GM19467 (cell line): Measurements from ENCODE around the gene CCDC136.

ENCODE experiments used
- ATAC-seq: cut with Tn5 transposase; IDR thresholded peaks from one replicate; pipeline ENCODE4 v1.9.1; 2021; ENCODE audit warnings: mild to moderate bottlenecking, moderate library complexity; ENCODE audit not compliant: unreplicated experiment

Gene CCDC136

DNA sequence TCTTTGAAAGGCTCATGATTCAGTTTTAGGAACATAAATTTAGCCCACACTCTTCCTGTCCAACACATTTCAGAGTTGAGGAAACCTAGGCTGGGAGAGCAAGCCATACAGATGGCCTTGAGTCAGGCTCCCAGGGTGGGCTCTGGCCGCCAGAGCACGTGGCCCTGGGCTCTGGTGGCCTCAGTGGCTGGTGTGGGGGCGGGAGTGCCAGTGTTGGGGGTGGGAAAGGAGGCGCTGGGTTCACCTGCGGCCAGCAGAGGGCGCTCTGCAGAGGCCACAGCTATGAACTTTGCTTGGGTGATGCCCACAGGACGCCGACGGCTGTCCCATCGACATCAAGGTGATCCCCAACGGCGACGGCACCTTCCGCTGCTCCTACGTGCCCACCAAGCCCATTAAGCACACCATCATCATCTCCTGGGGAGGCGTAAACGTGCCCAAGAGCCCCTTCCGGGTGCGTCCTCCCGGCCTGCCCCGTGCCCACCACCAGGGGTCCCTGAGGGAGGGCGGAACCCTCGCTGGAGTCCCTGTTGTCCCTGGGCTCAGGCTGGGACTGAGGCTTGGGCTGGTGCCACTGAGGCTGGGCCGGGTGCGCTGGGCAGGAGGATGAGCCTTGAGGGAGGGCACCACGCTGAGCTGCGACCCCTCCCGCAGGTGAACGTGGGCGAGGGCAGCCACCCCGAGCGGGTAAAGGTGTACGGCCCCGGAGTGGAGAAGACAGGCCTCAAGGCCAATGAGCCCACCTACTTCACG lies 50.3 kb downstream of the CCDC136 start:
- no peak for ATAC-seq

DNA sequence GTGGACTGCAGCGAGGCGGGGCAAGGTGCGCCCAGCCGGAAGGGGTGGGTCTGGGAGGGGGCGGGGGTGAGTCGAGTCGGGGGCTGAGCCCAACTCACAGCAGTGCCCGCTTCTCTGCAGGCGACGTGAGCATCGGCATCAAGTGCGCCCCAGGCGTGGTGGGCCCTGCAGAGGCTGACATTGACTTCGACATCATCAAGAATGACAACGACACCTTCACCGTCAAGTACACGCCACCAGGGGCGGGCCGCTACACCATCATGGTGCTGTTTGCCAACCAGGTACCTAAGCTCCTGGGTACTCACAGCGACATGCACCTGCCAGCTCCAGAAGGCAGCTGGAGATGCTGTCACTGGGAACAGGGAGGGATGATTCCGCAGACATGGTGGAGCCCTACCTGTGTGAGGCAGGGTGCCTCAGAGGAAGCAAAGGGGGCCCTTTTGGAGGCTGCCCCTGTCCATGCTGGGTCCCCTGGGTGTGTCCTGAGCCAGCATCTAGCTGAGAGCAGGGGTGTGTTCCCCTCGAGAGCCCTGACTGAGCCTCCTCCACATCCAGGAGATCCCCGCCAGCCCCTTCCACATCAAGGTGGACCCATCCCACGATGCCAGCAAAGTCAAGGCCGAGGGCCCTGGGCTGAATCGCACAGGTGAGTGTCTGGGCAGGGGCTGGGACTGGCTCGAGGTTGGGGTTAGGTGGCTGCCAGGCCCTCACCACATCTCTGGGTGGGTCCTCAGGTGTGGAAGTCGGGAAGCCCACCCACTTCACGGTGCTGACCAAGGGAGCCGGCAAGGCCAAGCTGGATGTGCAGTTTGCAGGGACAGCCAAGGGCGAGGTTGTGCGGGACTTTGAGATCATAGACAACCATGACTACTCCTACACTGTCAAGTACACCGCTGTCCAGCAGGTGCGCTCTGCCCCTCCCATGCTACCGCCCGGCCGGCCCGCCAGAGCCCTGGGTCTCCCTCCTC lies 51.2 kb downstream of the CCDC136 start:
- ATAC-seq = no peak

DNA sequence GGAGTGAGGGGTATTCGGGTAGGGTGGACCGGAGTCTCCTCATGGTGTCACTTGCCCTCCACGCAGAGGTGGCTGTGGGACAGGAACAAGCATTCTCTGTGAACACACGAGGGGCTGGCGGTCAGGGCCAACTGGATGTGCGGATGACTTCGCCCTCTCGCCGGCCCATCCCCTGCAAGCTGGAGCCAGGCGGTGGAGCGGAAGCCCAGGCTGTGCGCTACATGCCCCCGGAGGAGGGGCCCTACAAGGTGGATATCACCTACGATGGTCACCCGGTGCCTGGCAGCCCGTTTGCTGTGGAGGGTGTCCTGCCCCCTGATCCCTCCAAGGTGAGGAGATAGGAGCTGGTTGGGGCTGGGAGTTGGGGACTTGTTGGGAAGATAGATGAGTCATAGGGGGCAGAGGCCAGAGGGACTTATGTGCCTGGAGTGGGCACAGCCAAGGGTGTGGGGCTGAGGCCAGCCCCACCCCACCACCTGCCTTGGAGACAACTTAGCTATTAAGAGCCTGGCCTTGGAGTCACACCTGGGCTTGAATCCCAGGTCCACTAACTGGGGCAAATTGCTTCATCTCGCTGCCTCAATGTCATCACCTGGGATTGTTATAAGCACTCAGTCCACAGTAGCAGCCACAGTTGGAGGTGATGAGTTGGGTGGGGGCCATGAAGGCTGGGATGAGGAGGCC lies 52.3 kb downstream of the CCDC136 start:
- no peak for ATAC-seq

DNA sequence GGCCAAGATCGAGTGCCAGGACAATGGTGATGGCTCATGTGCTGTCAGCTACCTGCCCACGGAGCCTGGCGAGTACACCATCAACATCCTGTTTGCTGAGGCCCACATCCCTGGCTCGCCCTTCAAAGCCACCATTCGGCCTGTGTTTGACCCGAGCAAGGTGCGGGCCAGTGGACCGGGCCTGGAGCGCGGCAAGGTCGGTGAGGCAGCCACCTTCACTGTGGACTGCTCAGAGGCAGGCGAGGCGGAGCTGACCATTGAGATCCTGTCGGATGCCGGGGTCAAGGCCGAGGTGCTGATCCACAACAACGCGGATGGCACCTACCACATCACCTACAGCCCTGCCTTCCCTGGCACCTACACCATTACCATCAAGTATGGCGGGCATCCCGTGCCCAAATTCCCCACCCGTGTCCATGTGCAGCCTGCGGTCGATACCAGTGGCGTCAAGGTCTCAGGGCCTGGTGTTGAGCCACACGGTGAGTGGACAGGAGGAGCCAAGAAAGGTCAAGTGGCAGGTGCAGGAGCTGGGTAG lies 53.1 kb downstream of the CCDC136 start:
- ATAC-seq = no peak

DNA sequence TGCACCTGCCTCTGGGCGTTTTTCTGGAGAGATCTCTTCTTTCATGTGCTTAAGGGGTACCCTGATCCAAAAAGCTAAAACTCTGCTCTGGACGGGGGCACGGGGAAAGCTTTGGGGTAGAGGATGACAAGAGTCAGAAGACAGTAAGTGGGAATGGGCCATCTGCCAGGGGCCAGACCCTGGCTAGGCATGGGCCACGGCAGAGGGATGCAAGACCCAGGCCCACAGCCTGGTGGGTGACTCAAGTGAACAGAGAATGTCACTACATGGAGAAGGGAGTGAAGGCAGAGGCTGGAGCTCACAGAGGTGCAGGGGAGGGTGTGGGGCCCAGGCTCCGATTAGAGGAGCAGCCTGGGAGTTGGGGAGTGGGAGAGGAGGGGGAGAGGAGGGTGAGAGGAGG lies 53.7 kb downstream of the CCDC136 start:
- ATAC-seq = no peak

DNA sequence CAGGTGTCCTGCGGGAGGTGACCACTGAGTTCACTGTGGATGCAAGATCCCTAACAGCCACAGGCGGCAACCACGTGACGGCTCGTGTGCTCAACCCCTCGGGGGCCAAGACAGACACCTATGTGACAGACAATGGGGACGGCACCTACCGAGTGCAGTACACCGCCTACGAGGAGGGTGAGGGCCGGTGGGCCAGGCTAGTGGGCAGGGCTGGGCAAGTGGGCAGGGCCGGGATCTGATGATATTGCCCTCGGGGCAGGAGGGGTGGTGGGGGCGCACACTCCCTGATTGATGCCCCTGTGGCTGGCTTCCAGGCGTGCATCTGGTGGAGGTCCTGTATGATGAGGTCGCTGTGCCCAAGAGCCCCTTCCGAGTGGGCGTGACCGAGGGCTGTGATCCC lies 54.2 kb downstream of the CCDC136 start:
- no peak for ATAC-seq

DNA sequence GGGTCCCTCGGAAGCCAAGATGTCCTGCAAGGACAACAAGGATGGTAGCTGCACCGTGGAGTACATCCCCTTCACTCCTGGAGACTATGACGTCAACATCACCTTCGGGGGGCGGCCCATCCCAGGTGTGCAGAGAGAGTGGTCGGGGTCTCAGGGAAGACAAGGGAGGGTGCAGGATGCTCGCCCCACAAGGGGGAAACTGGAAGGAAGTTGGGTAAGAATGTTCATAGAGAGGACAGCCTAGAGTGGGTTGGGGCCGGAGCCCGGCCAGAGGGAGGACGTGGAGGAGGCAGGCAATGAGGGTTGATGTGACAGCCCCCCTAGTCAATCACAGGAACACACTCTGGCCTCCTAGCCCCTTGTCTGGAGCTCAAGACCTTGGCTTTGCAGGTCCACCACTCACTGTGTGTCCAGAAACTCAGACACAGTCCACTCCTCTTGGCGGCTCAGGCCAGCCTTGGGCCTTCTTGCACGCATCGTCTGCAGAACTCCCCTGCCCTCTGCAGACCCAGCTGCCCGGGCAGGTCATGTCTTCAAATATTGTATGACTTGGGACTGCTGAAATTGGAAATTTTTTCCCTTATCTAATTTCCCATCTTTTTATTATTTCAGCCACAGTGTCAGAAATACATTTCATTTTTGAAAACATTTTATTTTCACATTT lies 55.1 kb downstream of the CCDC136 start:
- ATAC-seq = no peak

DNA sequence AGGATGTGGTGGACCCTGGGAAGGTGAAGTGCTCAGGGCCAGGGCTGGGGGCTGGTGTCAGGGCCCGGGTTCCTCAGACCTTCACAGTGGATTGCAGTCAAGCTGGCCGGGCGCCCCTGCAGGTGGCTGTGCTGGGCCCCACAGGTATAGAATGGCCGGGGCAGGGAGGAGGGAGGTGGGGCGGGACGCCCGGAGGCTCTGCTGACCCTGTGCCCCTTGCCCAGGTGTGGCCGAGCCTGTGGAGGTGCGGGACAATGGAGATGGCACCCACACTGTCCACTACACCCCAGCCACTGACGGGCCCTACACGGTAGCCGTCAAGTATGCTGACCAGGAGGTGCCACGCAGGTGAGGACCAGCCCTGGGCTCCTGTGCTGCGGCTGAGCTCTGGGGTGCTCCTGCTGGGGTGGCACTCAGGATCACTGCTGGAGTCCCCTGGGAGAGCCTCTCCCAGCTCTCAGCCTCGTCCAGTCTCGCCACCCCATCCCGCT lies 56.0 kb downstream of the CCDC136 start:
- no peak for ATAC-seq

DNA sequence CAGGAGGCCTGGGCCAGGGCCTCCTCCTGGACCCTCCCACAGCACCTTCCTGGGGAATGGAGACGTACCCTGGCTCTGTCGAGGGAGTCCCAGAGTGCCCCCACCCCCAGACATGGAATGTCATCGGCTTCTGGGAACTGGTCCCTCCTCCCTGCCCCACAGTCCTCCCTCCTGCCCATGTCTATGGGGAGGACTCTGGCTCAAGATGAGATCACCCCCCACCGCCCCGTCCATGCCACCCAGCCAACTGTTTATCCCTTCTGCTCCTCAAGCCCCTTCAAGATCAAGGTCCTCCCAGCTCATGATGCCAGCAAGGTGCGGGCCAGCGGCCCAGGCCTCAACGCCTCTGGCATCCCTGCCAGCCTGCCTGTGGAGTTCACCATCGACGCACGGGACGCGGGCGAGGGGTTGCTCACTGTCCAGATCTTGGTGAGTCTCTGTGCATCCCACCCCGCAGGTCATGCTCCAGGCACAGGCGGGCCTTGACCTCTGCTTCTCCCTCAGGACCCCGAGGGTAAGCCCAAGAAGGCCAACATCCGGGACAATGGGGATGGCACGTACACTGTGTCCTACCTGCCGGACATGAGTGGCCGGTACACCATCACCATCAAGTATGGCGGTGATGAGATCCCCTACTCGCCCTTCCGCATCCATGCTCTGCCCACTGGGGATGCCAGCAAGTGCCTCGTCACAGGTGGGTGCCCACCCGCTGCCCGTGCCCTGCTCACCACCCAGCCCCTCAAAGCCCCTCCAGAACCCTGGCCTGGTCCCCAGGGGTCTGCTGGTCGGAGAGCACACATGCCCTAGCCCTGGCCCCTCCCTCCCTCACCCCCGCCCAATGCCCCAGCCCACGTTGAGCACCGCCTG lies 56.8 kb downstream of the CCDC136 start:
- no peak for ATAC-seq

DNA sequence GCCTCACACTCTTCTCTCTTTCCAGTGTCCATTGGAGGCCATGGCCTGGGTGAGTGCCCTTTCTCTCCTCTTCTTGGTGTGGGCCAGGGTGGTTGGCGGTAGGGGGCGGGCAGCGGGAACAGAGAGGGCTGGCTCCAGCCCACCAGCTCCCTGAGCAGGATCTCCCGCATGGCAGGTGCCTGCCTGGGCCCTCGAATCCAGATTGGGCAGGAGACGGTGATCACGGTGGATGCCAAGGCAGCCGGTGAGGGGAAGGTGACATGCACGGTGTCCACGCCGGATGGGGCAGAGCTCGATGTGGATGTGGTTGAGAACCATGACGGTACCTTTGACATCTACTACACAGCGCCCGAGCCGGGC lies 57.4 kb downstream of the CCDC136 start:
- ATAC-seq = no peak

DNA sequence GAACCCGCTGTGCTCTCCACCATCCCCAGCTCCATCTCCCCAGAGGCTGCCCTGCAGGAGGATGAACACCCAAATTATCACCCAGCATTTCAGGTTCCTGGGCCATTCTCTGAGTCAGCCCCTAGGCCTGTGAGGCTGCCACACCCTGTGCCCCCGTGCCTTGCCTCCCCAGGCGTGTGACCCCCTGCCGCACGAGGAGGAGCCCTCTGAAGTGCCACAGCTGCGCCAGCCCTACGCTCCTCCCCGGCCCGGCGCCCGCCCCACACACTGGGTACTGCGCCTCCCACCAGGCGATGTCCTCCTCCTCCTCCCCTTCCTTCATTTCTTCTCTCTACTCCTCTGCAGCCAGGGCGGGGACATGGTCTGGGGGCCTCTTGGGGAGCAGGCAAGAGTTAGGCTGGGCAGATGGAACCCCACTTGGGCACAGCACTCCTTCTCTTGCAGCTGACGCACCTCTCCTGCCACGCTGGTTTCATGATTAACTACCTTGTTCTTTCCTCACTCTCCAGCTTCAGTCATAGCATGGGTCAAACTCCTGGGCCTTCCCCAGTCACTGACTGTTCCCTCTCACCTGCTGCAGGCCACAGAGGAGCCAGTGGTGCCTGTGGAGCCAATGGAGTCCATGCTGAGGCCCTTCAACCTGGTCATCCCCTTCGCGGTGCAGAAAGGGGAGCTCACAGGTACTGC lies 58.2 kb downstream of the CCDC136 start:
- no peak for ATAC-seq

DNA sequence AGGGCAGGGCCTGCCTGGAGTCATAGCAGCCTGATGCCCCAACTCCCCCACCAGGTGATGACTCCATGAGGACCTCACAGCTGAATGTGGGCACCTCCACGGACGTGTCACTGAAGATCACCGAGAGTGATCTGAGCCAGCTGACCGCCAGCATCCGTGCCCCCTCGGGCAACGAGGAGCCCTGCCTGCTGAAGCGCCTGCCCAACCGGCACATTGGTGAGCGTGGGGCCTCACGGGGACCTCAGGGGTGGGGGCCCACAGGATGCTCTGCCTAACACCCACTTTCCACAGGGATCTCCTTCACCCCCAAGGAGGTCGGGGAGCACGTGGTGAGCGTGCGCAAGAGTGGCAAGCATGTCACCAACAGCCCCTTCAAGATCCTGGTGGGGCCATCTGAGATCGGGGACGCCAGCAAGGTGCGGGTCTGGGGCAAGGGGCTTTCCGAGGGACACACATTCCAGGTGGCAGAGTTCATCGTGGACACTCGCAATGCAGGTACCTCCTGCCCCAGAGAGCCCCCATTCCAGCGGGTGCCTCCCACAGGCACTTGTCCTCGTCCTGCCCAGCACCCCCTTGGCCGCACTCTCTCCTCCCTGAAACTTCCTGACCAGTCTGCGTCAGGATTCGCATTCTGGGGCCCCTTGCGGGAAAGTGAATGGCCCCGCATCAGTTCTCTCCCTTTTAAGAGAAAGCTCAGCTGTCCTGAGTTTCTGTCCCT lies 60.9 kb downstream of the CCDC136 start:
- ATAC-seq = no peak

DNA sequence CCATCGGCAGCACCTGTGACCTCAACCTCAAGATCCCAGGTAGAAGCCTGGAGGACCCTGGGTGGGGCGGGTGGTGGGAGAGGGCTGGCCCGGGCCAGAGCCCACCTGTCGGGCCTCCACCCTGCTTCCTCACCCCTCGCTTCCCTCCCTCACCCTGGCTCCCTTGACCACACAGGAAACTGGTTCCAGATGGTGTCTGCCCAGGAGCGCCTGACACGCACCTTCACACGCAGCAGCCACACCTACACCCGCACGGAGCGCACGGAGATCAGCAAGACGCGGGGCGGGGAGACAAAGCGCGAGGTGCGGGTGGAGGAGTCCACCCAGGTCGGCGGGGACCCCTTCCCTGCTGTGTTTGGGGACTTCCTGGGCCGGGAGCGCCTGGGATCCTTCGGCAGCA lies 62.0 kb downstream of the CCDC136 start:
- ATAC-seq = no peak

DNA sequence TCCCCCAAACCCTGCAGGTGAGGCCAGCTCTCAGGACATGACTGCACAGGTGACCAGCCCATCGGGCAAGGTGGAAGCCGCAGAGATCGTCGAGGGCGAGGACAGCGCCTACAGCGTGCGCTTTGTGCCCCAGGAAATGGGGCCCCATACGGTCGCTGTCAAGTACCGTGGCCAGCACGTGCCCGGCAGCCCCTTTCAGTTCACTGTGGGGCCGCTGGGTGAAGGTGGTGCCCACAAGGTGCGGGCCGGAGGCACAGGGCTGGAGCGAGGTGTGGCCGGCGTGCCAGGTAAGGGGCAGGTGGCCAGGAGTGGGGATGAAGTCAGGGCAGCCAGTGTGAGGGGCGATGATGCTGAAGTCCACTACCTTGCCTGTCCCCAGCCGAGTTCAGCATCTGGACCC lies 62.6 kb downstream of the CCDC136 start:
- ATAC-seq = no peak

DNA sequence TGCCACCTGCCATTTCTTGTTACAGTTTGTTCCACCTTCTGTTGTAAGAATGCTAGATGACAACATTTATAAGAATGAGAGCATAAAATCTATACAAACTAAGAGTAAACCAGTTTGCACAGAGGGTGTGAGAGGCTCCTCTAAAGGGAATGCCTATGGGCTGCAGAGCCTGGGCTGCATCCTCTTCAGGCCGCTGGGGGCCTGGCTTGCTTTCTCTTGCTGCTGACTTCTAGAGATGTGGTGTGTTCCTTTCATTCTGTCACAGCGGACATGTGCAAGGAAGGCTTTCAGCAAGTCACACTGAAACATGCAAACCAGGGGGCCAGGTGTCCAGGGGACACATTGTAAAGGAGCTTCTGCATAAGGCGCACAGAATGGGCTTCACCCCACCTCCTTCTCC lies 63.8 kb downstream of the CCDC136 start:
- ATAC-seq = no peak

DNA sequence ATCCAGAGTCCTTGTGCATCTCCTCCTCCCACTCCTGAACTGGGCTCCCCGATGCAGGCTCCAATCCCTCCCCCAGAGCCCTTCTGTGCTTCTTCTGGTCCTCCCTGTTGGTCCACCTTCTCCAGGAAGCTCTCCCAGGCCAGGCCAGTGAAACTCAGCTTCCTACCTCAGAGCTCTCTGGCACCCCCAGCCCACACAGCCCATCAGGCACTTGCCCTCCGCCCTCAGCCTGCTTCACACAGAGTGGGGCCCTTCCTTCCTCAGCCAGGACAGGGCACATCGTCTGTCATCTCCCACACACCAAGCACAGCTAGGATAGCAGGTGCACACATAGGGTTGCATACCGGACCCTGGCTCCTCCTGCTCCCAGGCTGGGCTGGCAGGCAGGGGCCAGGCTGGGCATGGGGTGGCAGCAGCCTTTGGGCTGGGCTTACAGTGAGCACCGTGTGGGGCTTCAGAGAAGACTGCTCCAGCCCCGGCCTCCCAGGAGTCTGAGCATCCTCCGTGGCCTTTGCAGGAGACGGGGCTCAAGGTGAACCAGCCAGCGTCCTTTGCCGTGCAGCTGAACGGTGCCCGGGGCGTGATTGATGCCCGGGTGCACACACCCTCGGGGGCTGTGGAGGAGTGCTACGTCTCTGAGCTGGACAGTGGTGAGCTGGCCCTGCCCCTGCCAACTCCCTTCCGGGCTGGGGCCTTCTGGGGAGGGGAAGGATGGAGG lies 64.4 kb downstream of the CCDC136 start:
- ATAC-seq = no peak

DNA sequence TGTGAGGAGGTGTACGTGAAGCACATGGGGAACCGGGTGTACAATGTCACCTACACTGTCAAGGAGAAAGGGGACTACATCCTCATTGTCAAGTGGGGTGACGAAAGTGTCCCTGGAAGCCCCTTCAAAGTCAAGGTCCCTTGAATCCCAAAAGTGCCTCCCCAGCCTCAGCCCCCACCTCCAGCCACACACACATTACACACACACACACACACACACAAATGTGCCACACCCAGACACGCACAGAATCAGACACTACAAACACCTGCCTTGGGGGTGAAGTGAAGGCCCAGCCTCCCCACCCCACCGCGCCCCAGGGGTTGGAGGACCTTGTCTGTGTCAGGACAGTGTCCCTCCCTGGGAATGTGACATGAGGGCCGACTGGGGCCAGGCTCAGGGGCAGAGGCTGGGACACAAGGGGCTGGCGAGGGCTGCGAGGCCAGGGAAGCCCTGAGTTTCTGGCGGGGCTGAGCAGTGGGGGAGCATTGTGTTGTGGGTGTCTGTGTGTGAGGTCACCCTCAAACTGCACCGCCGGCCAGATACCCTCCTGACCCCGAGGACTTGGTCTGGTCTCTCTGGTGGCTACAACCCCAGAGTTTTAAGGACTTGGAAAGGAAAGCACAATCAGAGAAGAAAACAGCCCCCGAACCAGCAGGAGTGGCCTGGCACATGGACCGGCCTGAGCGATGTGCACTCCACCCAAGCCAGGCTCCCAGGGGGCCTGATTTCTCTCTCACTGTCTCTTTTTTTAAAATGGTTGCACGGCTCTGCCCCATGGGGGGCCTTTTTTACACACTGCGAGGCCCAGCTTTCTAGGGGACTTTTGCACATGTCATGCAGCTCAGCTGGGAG lies 66.8 kb downstream of the CCDC136 start:
- ATAC-seq = no peak
